ENCODE results near the gene OR4X2. TPM values are rescaled to one million over a fixed set of nuclear protein-coding genes. Genes with fewer than 3 reads are reported as not detected.

Gene OR4X2
- total and polyA plus RNA-seq, 2 of the 4 experiments (the other 2 are of a cell fraction), result not detected

GRCh38 chr11:48210052-48210451, 34.9 kb upstream of the OR4X2 start:
- TF ChIP-seq CTCF (conservative IDR thresholded peaks at IDR 0.05; ENCODE audit: low read depth, low read length), result peak; percentile 28; the same call in 1 of the 2 replicates
- 0 out of 2 replicates have a peak, but pooled peaks have one; percentile 25 for TF ChIP-seq RAD21 (IDR thresholded peaks at IDR 0.05; ENCODE audit: low read length)
- TF ChIP-seq CHD1 (IDR thresholded peaks at IDR 0.05; ENCODE audit: low read depth, low read length), result no peak
- POLR2A ChIA-PET (ENCODE audit: unreplicated experiment), result no interaction called here
- no peak overlapping the region for H3K9ac ChIP-seq (ENCODE audit: low read depth, low read length)
- H3K56ac ChIP-seq (ENCODE audit: extremely low read depth, insufficient read depth, low read length), result no peak overlapping the region
- no peaks in the 10 kb centered on the region for H3K79me1 ChIP-seq (ENCODE audit: low read depth in 1 of 2, low read length in 2 of 2)
- intact Hi-C loops (cut with micrococcal nuclease), result no loop called here
- H2AK9ac ChIP-seq (replicated peaks; ENCODE audit: low read depth, low read length, poor library complexity), result no peak overlapping the region
- H3K27me3 ChIP-seq (ENCODE audit: control insufficient read depth, insufficient read depth, low read length), result no peaks in the 10 kb centered on the region; the same call in 1 of the 2 replicates
- no peak overlapping the region for H3K23ac ChIP-seq (ENCODE audit: low read depth, low read length)
- H3K27ac ChIP-seq (ENCODE audit: insufficient read depth, low read length), result no peak overlapping the region
- no peak overlapping the region for H3K4ac ChIP-seq (ENCODE audit: low read depth, low read length)
- no peaks in the 10 kb centered on the region for H3K4me1 ChIP-seq (ENCODE audit: control insufficient read depth, insufficient read depth, low read length)
- H2BK20ac ChIP-seq (ENCODE audit: low read depth, low read length), result no peak overlapping the region
- H2BK15ac ChIP-seq (ENCODE audit: low read depth, low read length), result no peak overlapping the region
- no TSS peak for BruUV-seq (replicated peaks)
- no peak overlapping the region for H4K5ac ChIP-seq (ENCODE audit: low read depth, low read length)
- no peak overlapping the region for H4K8ac ChIP-seq (ENCODE audit: low read depth in 2 of 2, low read length in 2 of 2)
- H2BK5ac ChIP-seq (ENCODE audit: low read depth, low read length, poor library complexity, severe bottlenecking), result no peak overlapping the region
- in situ Hi-C loops (cut with MboI; ENCODE audit: low sequenced_read_pairs), result no loop called here
- H4K20me1 ChIP-seq (ENCODE audit: insufficient read depth, low read length), result no peaks in the 10 kb centered on the region
- H4K91ac ChIP-seq (ENCODE audit: insufficient read depth, low read depth, low read length), result no peak overlapping the region
- no peak overlapping the region for H3K4me2 ChIP-seq (ENCODE audit: low read depth, low read length)
- dilution Hi-C loops (cut with HindIII; ENCODE audit: low sequenced_read_pairs, unreplicated experiment), result no loop called here
- no peak overlapping the region for H3K14ac ChIP-seq (replicated peaks; ENCODE audit: low read depth, low read length)
- H3K36me3 ChIP-seq (ENCODE audit: control insufficient read depth, insufficient read depth, low read length), result no peaks in the 10 kb centered on the region
- H3K4me3 ChIP-seq (ENCODE audit: insufficient read depth, low read depth, low read length), result no peak overlapping the region
- no peak overlapping the region for H2AK5ac ChIP-seq (ENCODE audit: low read depth, low read length)
- WGBS, 2 experiments (ENCODE audit: extremely low coverage in 2 of 2, insufficient read length in 1 of 2), result no CpG with 5 or more reads among the region's 7 CpGs
- no peak overlapping the region for H2AFZ ChIP-seq (replicated peaks; ENCODE audit: low read length, poor library complexity)
- no peak overlapping the region for H3K18ac ChIP-seq (ENCODE audit: low read depth, low read length)
- H2BK120ac ChIP-seq (ENCODE audit: low read depth, low read length), result no peak overlapping the region
- DNase-seq, result peak; percentile 17
- H3K9me1 ChIP-seq (ENCODE audit: insufficient read depth, low read length), result no peaks in the 10 kb centered on the region
- CTCF ChIA-PET, result no interaction called here
- peak; percentile 48; the same call in 1 of the 2 replicates for ATAC-seq (ENCODE audit: low read depth)
- H3K9me3 ChIP-seq (ENCODE audit: control insufficient read depth, insufficient read depth, low read length), result no peaks in the 10 kb centered on the region

Data from IMR-90 (cell line).